ENCODE results near the gene RFX6. TPM values are rescaled to one million over a fixed set of nuclear protein-coding genes. Genes with fewer than 3 reads are reported as not detected.

Gene RFX6
- total RNA-seq, 2 donors from 2014 or later: 0.66 to 1.6 TPM

Other genes with a start within 250 kb of the RFX6 start
- gene ZUP1, start 208.5 kb upstream of the RFX6 start, total RNA-seq: 1 to 10 TPM; 3.3 to 7.5 TPM
- gene KPNA5, start 196.0 kb upstream of the RFX6 start, total RNA-seq: 1 to 10 TPM; 3.1 to 3.3 TPM
- gene FAM162B, start 111.5 kb upstream of the RFX6 start, total RNA-seq: not detected
- gene GPRC6A, start 48.2 kb upstream of the RFX6 start, total RNA-seq: not detected

All from body of pancreas (tissue), 2 donors.